BLaER1 (cell line): ENCODE results near the gene SIK3.
"Not testable (repeated sequence)": the region's sequence is repeated elsewhere in the genome, so short reads cannot be mapped to it uniquely, and the experiment has no call there.

Experiments
- H3K27ac ChIP-seq: shearing (Covaris generic); formaldehyde crosslinking; 2 replicates; pipeline ENCODE4 v1.8.1; 2022
- H3K27me3 ChIP-seq: shearing (Covaris generic); formaldehyde crosslinking; 2 replicates; pipeline ENCODE4 v1.8.1; 2022
- H3K36me3 ChIP-seq: shearing (Covaris generic); formaldehyde crosslinking; 2 replicates; pipeline ENCODE4 v1.8.1; 2022
- H3K4me1 ChIP-seq: shearing (Covaris generic); formaldehyde crosslinking; 2 replicates; pipeline ENCODE4 v1.8.1; 2022
- H3K4me2 ChIP-seq: shearing (Covaris generic); formaldehyde crosslinking; 2 replicates; pipeline ENCODE4 v1.8.1; 2022
- H3K4me3 ChIP-seq: shearing (Covaris generic); formaldehyde crosslinking; 2 replicates; pipeline ENCODE4 v1.8.1; 2022
- H3K9ac ChIP-seq: shearing (Covaris generic); formaldehyde crosslinking; 2 replicates; pipeline ENCODE4 v1.8.1; 2022
- H3K9me3 ChIP-seq: shearing (Covaris generic); formaldehyde crosslinking; 2 replicates; pipeline ENCODE4 v1.8.1; 2022
- H4K20me1 ChIP-seq: shearing (Covaris generic); formaldehyde crosslinking; 2 replicates; pipeline ENCODE4 v1.8.1; 2022
- Cebpa-rat ChIP-seq: shearing (Covaris generic); IDR thresholded peaks from 2 replicates; pipeline ENCODE4 v1.8.1; 2022

The SIK3 gene

DNA sequence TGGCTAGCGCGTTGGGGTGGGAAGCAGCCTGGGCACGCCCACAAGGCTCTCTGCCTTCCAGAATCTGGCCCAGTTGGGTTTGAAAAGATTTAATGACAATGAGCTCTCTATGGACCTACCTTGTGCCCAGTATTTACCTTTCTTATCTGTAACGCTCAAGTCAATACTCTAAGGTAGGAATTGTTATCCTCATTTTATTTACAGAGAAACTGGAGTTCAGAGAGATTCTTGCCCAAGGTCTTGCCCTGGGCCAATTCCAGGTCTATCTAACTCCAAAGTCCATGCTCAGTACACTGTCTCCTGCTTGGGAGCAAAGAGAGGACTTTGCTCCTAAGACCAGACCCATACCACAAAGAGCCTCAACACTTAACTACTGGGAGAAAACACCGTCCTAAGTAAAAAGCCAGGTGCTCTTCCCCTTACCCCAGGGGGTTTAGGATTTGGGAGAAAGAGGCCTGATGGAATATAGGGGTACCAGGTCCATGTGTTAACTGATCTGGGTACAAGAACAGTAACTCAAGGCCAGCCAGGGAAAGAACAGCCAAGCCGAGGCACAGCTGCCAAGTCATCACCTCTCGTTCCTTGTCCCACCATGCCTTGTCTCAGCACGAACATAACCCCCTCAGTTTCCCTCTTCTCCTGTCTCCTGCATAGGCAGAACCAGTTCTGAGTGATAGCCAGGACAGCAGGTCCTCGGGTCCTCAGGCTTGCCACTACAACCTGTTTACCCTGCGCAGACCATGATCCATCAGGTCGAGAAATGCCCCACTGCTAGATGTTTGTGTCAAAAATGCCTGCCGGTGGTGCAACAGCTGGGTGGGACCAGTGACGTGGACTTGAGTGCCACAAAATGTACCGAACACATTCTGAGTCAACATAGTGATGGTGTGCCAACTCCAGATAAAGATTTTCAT, 289.7 kb downstream of the SIK3 start:
- Histone ChIP-seq H3K27me3 (no peaks in the 10 kb centered on the region), H3K36me3 (no peaks in the 10 kb centered on the region), H3K4me2 (no peak overlapping the region), H4K20me1 (no peaks in the 10 kb centered on the region), H3K9me3 (no peaks in the 10 kb centered on the region), H3K27ac (no peak overlapping the region), H3K9ac (no peak overlapping the region), H3K4me1 (no peaks in the 10 kb centered on the region), H3K4me3 (no peak overlapping the region)
- TF ChIP-seq Cebpa-rat, result no peak

DNA sequence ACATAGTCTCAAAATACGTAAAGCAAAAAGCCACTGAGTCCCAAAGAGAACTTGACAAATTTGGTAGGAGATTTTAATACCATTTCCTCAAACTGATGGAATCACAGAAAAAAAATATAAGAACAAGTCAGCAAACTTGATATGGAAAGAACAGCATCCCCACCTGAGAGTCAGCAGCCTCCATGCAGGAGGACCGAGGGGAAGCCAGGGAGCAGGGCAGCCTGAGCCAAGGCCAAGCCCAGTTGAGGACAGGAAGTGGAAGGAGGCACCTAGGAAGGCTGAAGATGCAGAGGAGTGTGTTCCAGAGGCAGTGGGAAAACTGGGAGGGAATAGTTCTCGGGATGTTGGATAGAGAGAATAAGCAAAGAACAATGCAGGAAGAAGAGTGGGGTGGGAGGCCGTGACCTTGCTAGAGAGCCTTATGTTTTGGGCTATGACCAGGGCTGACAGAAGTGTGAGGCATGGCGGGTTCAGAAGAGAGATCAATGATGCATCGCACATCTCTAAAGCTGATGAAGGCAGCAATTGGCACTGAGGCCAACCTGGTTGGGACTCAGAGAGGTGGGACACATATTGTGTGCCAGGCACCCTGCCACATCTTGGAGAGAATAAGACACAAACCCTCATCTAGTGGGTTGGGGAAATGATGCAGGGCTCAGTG, 290.5 kb downstream of the SIK3 start:
- H3K9ac ChIP-seq, result no peak overlapping the region

DNA sequence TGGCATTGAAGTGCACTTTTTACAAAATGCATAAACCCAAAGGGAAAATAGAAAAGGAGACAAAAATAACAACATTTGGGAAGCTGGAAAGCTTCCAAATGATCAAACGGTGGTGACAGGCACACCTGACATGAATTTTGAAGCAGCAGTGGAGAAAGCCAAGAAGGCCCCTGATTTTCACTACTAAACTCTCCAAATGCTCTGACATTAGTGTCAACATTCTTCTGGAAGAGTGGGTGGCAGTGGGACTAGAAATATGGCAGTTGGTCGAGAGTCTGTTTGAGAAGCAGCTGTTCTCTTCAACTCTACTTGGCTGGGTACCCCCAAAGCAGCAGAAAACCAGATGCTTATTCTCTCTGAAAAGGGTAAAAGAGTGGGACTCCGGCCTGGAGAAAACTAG, 294.2 kb downstream of the SIK3 start:
- Histone ChIP-seq H3K27me3 (no peaks in the 10 kb centered on the region), H3K9me3 (no peaks in the 10 kb centered on the region), H3K27ac (no peak overlapping the region), H3K4me1 (no peaks in the 10 kb centered on the region), H4K20me1 (no peaks in the 10 kb centered on the region), H3K4me2 (no peak overlapping the region), H3K9ac (no peak overlapping the region), H3K36me3 (no peaks in the 10 kb centered on the region), H3K4me3 (no peak overlapping the region)
- no peak for TF ChIP-seq Cebpa-rat

More for the DNA sequence above, 290.5 kb downstream of the SIK3 start:
- no peak overlapping the region for H3K4me3 ChIP-seq
- no peaks in the 10 kb centered on the region for H3K9me3 ChIP-seq
- H3K27me3 ChIP-seq, result no peaks in the 10 kb centered on the region
- H3K4me2 ChIP-seq, result no peak overlapping the region
- H3K36me3 ChIP-seq, result no peaks in the 10 kb centered on the region
- H3K27ac ChIP-seq, result no peak overlapping the region
- H3K4me1 ChIP-seq, result no peaks in the 10 kb centered on the region
- TF ChIP-seq Cebpa-rat, result no peak
- H4K20me1 ChIP-seq, result no peaks in the 10 kb centered on the region

DNA sequence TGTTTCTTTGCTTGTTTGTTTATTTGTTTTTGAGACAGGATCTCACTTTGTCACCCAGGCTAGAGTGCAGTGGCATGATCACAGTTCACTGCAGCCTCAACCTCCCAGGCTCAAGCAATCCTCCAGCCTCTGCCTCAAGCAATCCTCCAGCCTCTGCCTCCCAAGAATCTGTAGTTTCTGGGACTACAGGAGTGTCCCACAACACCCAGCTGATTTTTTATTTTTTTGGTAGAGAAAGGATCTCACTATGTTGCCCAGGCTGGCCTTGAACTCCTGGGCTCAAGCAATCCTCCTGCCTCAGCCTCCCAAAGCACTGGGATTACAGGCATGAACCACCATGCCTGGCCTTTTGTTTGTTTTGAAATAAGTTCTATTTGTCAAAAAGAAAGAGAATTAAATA, 296.6 kb downstream of the SIK3 start:
- not testable (repeated sequence) for H3K27ac ChIP-seq, H3K4me3 ChIP-seq, H3K4me1 ChIP-seq, H3K36me3 ChIP-seq, H4K20me1 ChIP-seq, H3K27me3 ChIP-seq, H3K4me2 ChIP-seq, H3K9ac ChIP-seq, H3K9me3 ChIP-seq

DNA sequence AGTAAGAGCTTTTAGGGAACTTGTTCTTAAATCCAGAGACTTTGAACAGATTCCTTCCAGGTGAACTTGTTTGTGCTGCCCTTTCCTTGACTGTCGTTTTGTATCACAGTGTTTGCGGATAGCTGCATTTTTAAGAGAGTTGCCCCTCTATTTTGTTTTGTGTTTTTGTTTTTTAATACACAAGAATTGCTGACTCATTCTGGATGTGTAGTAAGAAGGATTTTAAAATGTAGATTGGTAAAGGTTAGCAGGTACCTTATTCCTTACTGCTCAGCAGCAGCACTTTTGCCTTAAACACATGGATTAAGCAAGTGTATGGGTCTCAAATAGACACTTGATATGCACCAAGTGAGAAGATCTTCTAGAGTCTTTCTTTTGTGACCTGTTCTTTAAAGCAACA, 297.6 kb downstream of the SIK3 start:
- no peak overlapping the region for H3K27ac ChIP-seq
- H3K4me1 ChIP-seq, result no peaks in the 10 kb centered on the region
- no peak for TF ChIP-seq Cebpa-rat
- no peaks in the 10 kb centered on the region for H3K9me3 ChIP-seq
- no peaks in the 10 kb centered on the region for H4K20me1 ChIP-seq
- no peak overlapping the region for H3K9ac ChIP-seq
- H3K4me2 ChIP-seq, result no peak overlapping the region
- H3K36me3 ChIP-seq, result no peaks in the 10 kb centered on the region
- H3K27me3 ChIP-seq, result no peaks in the 10 kb centered on the region
- H3K4me3 ChIP-seq, result no peak overlapping the region

DNA sequence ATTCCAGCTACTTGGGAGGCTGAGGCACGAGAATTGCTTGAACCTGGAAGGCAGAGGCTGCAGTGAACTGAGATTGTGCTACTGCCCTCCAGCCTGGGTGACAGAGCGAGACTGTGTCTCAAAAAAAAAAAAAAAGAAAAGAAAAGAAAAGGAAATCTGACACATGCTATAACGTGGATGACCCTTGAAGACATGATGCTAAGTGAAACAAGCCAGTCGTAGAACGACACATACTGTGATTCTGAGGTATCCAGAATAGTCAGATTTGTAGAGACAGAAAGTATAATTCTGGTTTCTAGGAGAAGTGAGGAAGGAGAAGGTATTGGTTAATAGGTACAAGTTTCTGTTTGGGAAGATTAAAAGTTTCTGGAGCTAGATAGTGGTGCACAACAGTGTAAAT, 299.9 kb downstream of the SIK3 start:
- TF ChIP-seq Cebpa-rat, result no peak
- Histone ChIP-seq H3K9ac (no peak overlapping the region), H4K20me1 (no peaks in the 10 kb centered on the region), H3K4me1 (no peaks in the 10 kb centered on the region), H3K4me3 (no peak overlapping the region), H3K36me3 (no peaks in the 10 kb centered on the region), H3K4me2 (no peak overlapping the region), H3K27ac (no peak overlapping the region), H3K9me3 (no peaks in the 10 kb centered on the region), H3K27me3 (no peaks in the 10 kb centered on the region)

DNA sequence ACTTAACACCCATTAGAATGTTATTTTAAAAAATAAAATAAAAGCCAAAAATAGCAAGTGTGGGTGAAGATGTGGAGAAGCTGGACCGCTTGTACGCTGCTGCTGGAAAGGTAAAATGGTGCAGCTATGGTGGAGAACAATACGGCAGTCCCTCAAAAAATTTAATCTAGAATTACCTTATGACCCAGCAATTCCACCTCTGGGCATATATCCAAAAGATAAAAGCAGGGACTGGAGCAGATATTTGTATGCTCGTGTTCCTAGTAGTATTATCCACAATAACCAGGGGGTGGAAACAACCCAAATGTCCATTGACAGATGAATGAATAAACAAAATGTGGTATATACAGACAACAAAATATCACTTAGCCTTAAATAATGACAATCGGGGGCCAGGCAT, 300.4 kb downstream of the SIK3 start:
- H3K36me3 ChIP-seq, result no peaks in the 10 kb centered on the region
- no peak overlapping the region for H3K27ac ChIP-seq
- H3K9me3 ChIP-seq, result no peaks in the 10 kb centered on the region
- no peak overlapping the region for H3K4me2 ChIP-seq
- H3K9ac ChIP-seq, result no peak overlapping the region
- H3K27me3 ChIP-seq, result no peaks in the 10 kb centered on the region
- H3K4me1 ChIP-seq, result no peaks in the 10 kb centered on the region
- no peak overlapping the region for H3K4me3 ChIP-seq
- H4K20me1 ChIP-seq, result no peaks in the 10 kb centered on the region
- no peak for TF ChIP-seq Cebpa-rat

DNA sequence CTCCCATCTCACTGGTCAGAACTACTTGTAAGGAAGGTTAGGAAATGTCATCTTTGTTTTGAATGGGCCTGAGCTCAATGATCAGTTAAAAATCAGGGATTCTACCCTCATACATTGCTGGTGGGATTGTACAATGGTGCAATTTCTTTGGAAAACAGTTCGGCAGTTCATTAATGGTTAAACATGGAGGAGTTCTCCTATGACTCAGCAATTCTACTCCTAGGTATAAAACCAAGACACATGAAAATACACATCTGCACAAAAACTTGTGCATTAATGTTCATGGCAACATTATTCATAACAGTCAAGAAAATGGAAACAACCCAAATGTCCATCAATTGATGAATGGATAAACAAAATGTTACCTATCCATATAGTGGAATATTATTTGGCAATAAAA, 301.7 kb downstream of the SIK3 start:
- Histone ChIP-seq H3K4me3 (no peak overlapping the region), H3K27me3 (no peaks in the 10 kb centered on the region), H3K4me2 (no peak overlapping the region), H3K9ac (no peak overlapping the region), H3K36me3 (no peaks in the 10 kb centered on the region), H3K4me1 (no peaks in the 10 kb centered on the region), H3K27ac (no peak overlapping the region), H4K20me1 (no peaks in the 10 kb centered on the region), H3K9me3 (no peaks in the 10 kb centered on the region)
- no peak for TF ChIP-seq Cebpa-rat

DNA sequence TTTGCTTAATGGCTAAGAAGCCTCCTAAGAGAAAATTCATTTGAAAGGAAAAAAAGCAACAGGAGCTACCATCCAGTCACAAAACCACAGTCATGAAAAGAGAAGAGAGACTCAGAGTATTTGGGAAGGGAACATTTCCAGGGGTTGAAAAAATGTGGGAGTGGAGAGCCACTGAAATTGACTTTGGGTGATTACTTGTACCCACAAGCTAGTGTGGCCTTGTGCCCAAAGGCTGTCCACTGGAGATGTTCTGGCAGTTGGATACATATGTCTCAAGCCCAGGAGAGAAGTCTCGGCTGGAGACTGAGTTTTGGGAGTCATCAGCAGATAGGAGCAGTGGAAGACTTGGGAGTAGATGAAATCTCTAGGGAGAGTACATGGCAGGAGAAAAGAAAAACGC, 303.4 kb downstream of the SIK3 start:
- no peaks in the 10 kb centered on the region for H3K36me3 ChIP-seq

DNA sequence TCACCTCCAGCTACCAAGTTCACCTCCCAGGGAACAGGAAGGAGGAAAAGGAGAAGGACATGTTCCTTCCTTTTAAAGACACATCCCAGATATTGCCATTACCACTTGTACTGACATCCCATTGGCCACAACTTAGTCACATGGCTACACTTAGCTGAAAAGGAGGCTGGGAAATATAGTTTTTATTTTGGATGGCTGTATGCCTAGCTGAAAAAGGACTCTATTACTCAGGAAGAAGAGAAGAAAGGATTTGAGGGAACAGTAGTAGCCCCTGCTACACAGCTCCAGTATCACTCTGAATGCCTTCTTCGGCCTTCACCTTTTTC, 304.5 kb downstream of the SIK3 start:
- Histone ChIP-seq H3K9ac (no peak overlapping the region), H4K20me1 (no peaks in the 10 kb centered on the region), H3K9me3 (no peaks in the 10 kb centered on the region), H3K4me2 (no peak overlapping the region), H3K27ac (no peak overlapping the region), H3K36me3 (no peaks in the 10 kb centered on the region), H3K27me3 (no peaks in the 10 kb centered on the region), H3K4me1 (peaks cover 4% of the 10 kb centered on the region), H3K4me3 (no peak overlapping the region)
- no peak for TF ChIP-seq Cebpa-rat

More for the DNA sequence above, 303.4 kb downstream of the SIK3 start:
- Histone ChIP-seq H3K27ac (no peak overlapping the region), H4K20me1 (no peaks in the 10 kb centered on the region), H3K9ac (no peak overlapping the region), H3K9me3 (no peaks in the 10 kb centered on the region), H3K4me1 (no peaks in the 10 kb centered on the region), H3K4me3 (no peak overlapping the region), H3K27me3 (no peaks in the 10 kb centered on the region), H3K4me2 (no peak overlapping the region)
- no peak for TF ChIP-seq Cebpa-rat
